Smooth muscle cell (in vitro differentiated cells): Measurements from ENCODE around the gene ZNF776. TPM values are rescaled to one million over a fixed set of nuclear protein-coding genes. Genes with fewer than 3 reads are reported as not detected.
"Not testable (repeated sequence)": the region's sequence is repeated elsewhere in the genome, so short reads cannot be mapped to it uniquely, and the experiment has no call there.

Source experiments
- DNase-seq: peaks from one replicate; lab custom pipeline; 2025; ENCODE audit not compliant: unreplicated experiment; lab: John Stamatoyannopoulos, UW
- H2AFZ ChIP-seq: fragments of 200-600 bp; sonication (generic); 2 replicates; pipeline ENCODE4 v1.6.0; 2016; ENCODE audit warnings: antibody characterized with exemption, low read depth, mild to moderate bottlenecking
- H3F3A ChIP-seq: fragments of 200-600 bp; sonication (generic); 2 replicates; pipeline ENCODE4 v1.6.0; 2017; ENCODE audit warnings: antibody characterized with exemption, low read depth
- H3K27ac ChIP-seq: fragments of 200-600 bp; sonication (generic); 2 replicates; pipeline ENCODE4 v1.5.1; 2016; ENCODE audit warnings: low read depth, mild to moderate bottlenecking
- H3K27me3 ChIP-seq: fragments of 200-600 bp; sonication (generic); 2 replicates; pipeline ENCODE4 v1.6.1; 2016; ENCODE audit warnings: low read depth, mild to moderate bottlenecking
- H3K36me3 ChIP-seq: fragments of 200-600 bp; sonication (generic); 2 replicates; pipeline ENCODE4 v1.5.1; 2016; ENCODE audit warnings: low read depth
- H3K4me1 ChIP-seq: fragments of 200-600 bp; sonication (generic); 2 replicates; pipeline ENCODE4 v1.5.1; 2016; ENCODE audit warnings: low read depth
- H3K4me2 ChIP-seq: fragments of 200-600 bp; sonication (generic); 2 replicates; pipeline ENCODE4 v1.6.0; 2016; ENCODE audit warnings: mild to moderate bottlenecking
- H3K4me3 ChIP-seq: fragments of 200-600 bp; sonication (generic); 2 replicates; pipeline ENCODE4 v1.5.1; 2016; ENCODE audit warnings: mild to moderate bottlenecking
- H3K79me2 ChIP-seq: fragments of 200-600 bp; sonication (generic); 2 replicates; pipeline ENCODE4 v1.6.0; 2016; ENCODE audit warnings: low read depth, mild to moderate bottlenecking
- H3K9ac ChIP-seq: fragments of 200-600 bp; sonication (generic); 2 replicates; pipeline ENCODE4 v1.6.0; 2016; ENCODE audit warnings: low read depth
- H3K9me3 ChIP-seq: fragments of 200-600 bp; sonication (generic); replicated peaks from 2 replicates; pipeline ENCODE4 v1.5.1; 2016; ENCODE audit warnings: low read depth
- H4K20me1 ChIP-seq: fragments of 200-600 bp; sonication (generic); 2 replicates; pipeline ENCODE4 v1.6.0; 2016; ENCODE audit warnings: low read depth
- CTCF ChIP-seq: fragments of 200-600 bp; sonication (generic); IDR thresholded peaks from 2 replicates; pipeline ENCODE4 v1.5.1; 2017; ENCODE audit warnings: borderline replicate concordance, mild to moderate bottlenecking, antibody characterized with exemption; ENCODE audit not compliant: insufficient read depth, poor library complexity, severe bottlenecking
- WGBS: methylation state at CpG from one replicate; pipeline ENCODE4 v1.1.7; 2016; ENCODE audit warnings: low lambda C conversion rate; 5-methylcytosine and 5-hydroxymethylcytosine counted together
- polyA plus RNA-seq: library from polyadenylated mRNA; unstranded; fragments of >200 nt; fragmentation: Nextera tagmentation; extraction: Ambion mirVana; gene quantifications from 2 replicates; pipeline ENCODE4 v1.2.1, GENCODE V29; 2016
- total RNA-seq: library from RNA; depleted of rRNA; stranded (reverse); fragments of >200 nt; gene quantifications from 2 replicates; pipeline ENCODE4 v1.2.3, GENCODE V29; 2014

ZNF776 gene
- total and polyA plus RNA-seq, 2 experiments from 2014 or later, result 4.4 to 13.6 TPM

GRCh38 chr19:57788114-57788692 is 41.6 kb downstream of the ZNF776 start:
- no peak overlapping the region for H3K4me3 ChIP-seq
- no peaks in the 10 kb centered on the region for H3K27me3 ChIP-seq
- no peak overlapping the region for H3K27ac ChIP-seq
- H3K9me3 ChIP-seq, result no peaks in the 10 kb centered on the region
- no peak for DNase-seq
- peaks cover 4% of the 10 kb centered on the region for H3K36me3 ChIP-seq
- peaks cover 8% of the 10 kb centered on the region for H4K20me1 ChIP-seq
- no peaks in the 10 kb centered on the region for H3F3A ChIP-seq
- H2AFZ ChIP-seq, result no peak overlapping the region
- no peaks in the 10 kb centered on the region for H3K4me1 ChIP-seq
- no peak overlapping the region for H3K4me2 ChIP-seq
- H3K9ac ChIP-seq, result no peak overlapping the region
- peaks cover 62% of the 10 kb centered on the region for H3K79me2 ChIP-seq
- TF ChIP-seq CTCF, result no peak

- peaks cover 8% of the 10 kb centered on the region for H4K20me1 ChIP-seq
- 96% methylated on average over 4 of the region's 4 CpGs for WGBS
These were observed 42.7 kb downstream of the ZNF776 start for GRCh38 chr19:57789288-57789687.

GRCh38 chr19:57796580-57796979 is 50.0 kb downstream of the ZNF776 start:
- H3K9ac ChIP-seq, H2AFZ ChIP-seq, H3K27me3 ChIP-seq, H3F3A ChIP-seq, H3K4me3 ChIP-seq, H3K4me2 ChIP-seq, H4K20me1 ChIP-seq, H3K9me3 ChIP-seq, DNase-seq, H3K27ac ChIP-seq, H3K36me3 ChIP-seq: not testable (repeated sequence)
- WGBS, result 96% methylated on average over 1 of the region's 1 CpG
- Histone ChIP-seq H3K4me1 (peaks cover 23% of the 10 kb centered on the region), H3K79me2 (peaks cover 35% of the 10 kb centered on the region)

More at GRCh38 chr19:57789288-57789687, 42.7 kb downstream of the ZNF776 start:
- no peak overlapping the region for H2AFZ ChIP-seq
- no peaks in the 10 kb centered on the region for H3K27me3 ChIP-seq
- no peak for TF ChIP-seq CTCF
- H3K9ac ChIP-seq, result no peak overlapping the region
- H3K27ac ChIP-seq, result no peak overlapping the region
- no peak overlapping the region for H3K4me2 ChIP-seq
- H3K4me3 ChIP-seq, result no peak overlapping the region
- H3K36me3 ChIP-seq, result peaks cover 4% of the 10 kb centered on the region
- DNase-seq, result no peak
- H3K79me2 ChIP-seq, result peaks cover 62% of the 10 kb centered on the region
- no peaks in the 10 kb centered on the region for H3K9me3 ChIP-seq
- H3F3A ChIP-seq, result no peaks in the 10 kb centered on the region
- H3K4me1 ChIP-seq, result no peaks in the 10 kb centered on the region

- peaks cover 51% of the 10 kb centered on the region for H3K4me1 ChIP-seq
- no peak overlapping the region for H3K4me3 ChIP-seq
- H3K27me3 ChIP-seq, result no peaks in the 10 kb centered on the region
- no peaks in the 10 kb centered on the region for H3K36me3 ChIP-seq
- no peak overlapping the region for H3K4me2 ChIP-seq
- TF ChIP-seq CTCF, result no peak
- peaks cover 4% of the 10 kb centered on the region for H3K79me2 ChIP-seq
- H4K20me1 ChIP-seq, result peaks cover 8% of the 10 kb centered on the region
- H2AFZ ChIP-seq, result no peak overlapping the region
- no peak overlapping the region for H3K9ac ChIP-seq
- no peak for DNase-seq
- H3K27ac ChIP-seq, result no peak overlapping the region
- H3F3A ChIP-seq, result peaks cover 5% of the 10 kb centered on the region
- 67% methylated on average over 5 of the region's 5 CpGs for WGBS
- H3K9me3 ChIP-seq, result no peaks in the 10 kb centered on the region
These were observed 54.1 kb downstream of the ZNF776 start for GRCh38 chr19:57800696-57801095.
